ENCODE measurements around the gene ARHGAP31.
"Not testable (repeated sequence)": the region's sequence is repeated elsewhere in the genome, so short reads cannot be mapped to it uniquely, and the experiment has no call there.

The ARHGAP31 gene

GRCh38 chr3:119350114-119350513 is 55.9 kb downstream of the ARHGAP31 start:
- Histone ChIP-seq H3K56ac (ENCODE audit: low read length) (peak overlapping the region; percentile 40), H3K79me2 (ENCODE audit: control insufficient read depth, insufficient read depth, low read length) (peaks cover 2% of the 10 kb centered on the region), H2AK5ac (ENCODE audit: low read length) (no peak overlapping the region), H2BK120ac (ENCODE audit: low read depth, low read length) (peak overlapping the region; percentile 94), H3K4ac (ENCODE audit: low read depth, low read length) (no peak overlapping the region), H3K4me1 (ENCODE audit: control insufficient read depth, low read depth, low read length) (peaks cover 33% of the 10 kb centered on the region), H2BK5ac (ENCODE audit: low read length) (peak overlapping the region; percentile 88), H4K8ac (ENCODE audit: low read depth, low read length) (no peak overlapping the region), H3K4me2 (ENCODE audit: low read length) (no peak overlapping the region), H3K79me1 (ENCODE audit: low read length) (peaks cover 9% of the 10 kb centered on the region), H3K9ac (ENCODE audit: low read length) (no peak overlapping the region), H3K36me3 (ENCODE audit: control insufficient read depth, insufficient read depth, low read length) (no peaks in the 10 kb centered on the region), H3K4me3 (ENCODE audit: low read length) (no peak overlapping the region), H2BK15ac (replicated peaks; ENCODE audit: low read depth) (no peak overlapping the region), H3K18ac (ENCODE audit: low read length) (peak overlapping the region; percentile 88), H3K27me3 (ENCODE audit: insufficient read depth, low read length, poor library complexity) (no peaks in the 10 kb centered on the region), H3K27ac (ENCODE audit: low read depth, low read length) (peak overlapping the region; percentile 97), H4K5ac (ENCODE audit: low read length) (no peak overlapping the region), H3K23ac (ENCODE audit: low read length) (no peak overlapping the region)
- no CpG with 5 or more reads among the region's 10 CpGs for WGBS (ENCODE audit: extremely low coverage, insufficient coverage, low lambda C conversion rate)
- DNase-seq, result peak; percentile 91

GRCh38 chr3:119351581-119351980 is 57.4 kb downstream of the ARHGAP31 start:
- DNase-seq, result no peak
- WGBS (ENCODE audit: extremely low coverage, insufficient coverage, low lambda C conversion rate), result no CpG with 5 or more reads among the region's 3 CpGs
- no peak overlapping the region for H4K8ac ChIP-seq (ENCODE audit: low read depth, low read length)
- peak overlapping the region; percentile 81 for H3K4ac ChIP-seq (ENCODE audit: low read depth, low read length)
- no peak overlapping the region for H2BK120ac ChIP-seq (ENCODE audit: low read depth, low read length)
- H3K79me1 ChIP-seq (ENCODE audit: low read length), result peaks cover 7% of the 10 kb centered on the region
- H2BK15ac ChIP-seq (replicated peaks; ENCODE audit: low read depth), result peak overlapping the region; percentile 76
- no peak overlapping the region for H2BK5ac ChIP-seq (ENCODE audit: low read length)
- no peak overlapping the region for H2AK5ac ChIP-seq (ENCODE audit: low read length)
- H3K79me2 ChIP-seq (ENCODE audit: control insufficient read depth, insufficient read depth, low read length), result peaks cover 2% of the 10 kb centered on the region
- H3K23ac ChIP-seq (ENCODE audit: low read length), result no peak overlapping the region
- no peak overlapping the region for H3K27ac ChIP-seq (ENCODE audit: low read depth, low read length)
- H3K4me2 ChIP-seq (ENCODE audit: low read length), result no peak overlapping the region
- no peaks in the 10 kb centered on the region for H3K36me3 ChIP-seq (ENCODE audit: control insufficient read depth, insufficient read depth, low read length)
- no peak overlapping the region for H4K5ac ChIP-seq (ENCODE audit: low read length)
- no peak overlapping the region for H3K9ac ChIP-seq (ENCODE audit: low read length)
- no peak overlapping the region for H3K4me3 ChIP-seq (ENCODE audit: low read length)
- H3K27me3 ChIP-seq (ENCODE audit: insufficient read depth, low read length, poor library complexity), result no peaks in the 10 kb centered on the region
- H3K4me1 ChIP-seq (ENCODE audit: control insufficient read depth, low read depth, low read length), result peaks cover 27% of the 10 kb centered on the region
- peak overlapping the region; percentile 24 for H3K18ac ChIP-seq (ENCODE audit: low read length)
- H3K56ac ChIP-seq (ENCODE audit: low read length), result peak overlapping the region; percentile 6

GRCh38 chr3:119352034-119352609 is 57.9 kb downstream of the ARHGAP31 start:
- H3K27ac ChIP-seq (ENCODE audit: low read depth, low read length), result peak overlapping the region; percentile 43
- WGBS (ENCODE audit: extremely low coverage, insufficient coverage, low lambda C conversion rate), result no CpG with 5 or more reads among the region's 4 CpGs

GRCh38 chr3:119352863-119353527 is 58.8 kb downstream of the ARHGAP31 start:
- DNase-seq, result peak; percentile 67
- no peak overlapping the region for H3K18ac ChIP-seq (ENCODE audit: low read length)
- no peak overlapping the region for H3K56ac ChIP-seq (ENCODE audit: low read length)
- no peak overlapping the region for H3K9ac ChIP-seq (ENCODE audit: low read length)
- H3K23ac ChIP-seq (ENCODE audit: low read length), result no peak overlapping the region
- no peak overlapping the region for H3K27ac ChIP-seq (ENCODE audit: low read depth, low read length)
- no peak overlapping the region for H3K4ac ChIP-seq (ENCODE audit: low read depth, low read length)
- peak overlapping the region; percentile 67 for H2BK15ac ChIP-seq (replicated peaks; ENCODE audit: low read depth)
- no peaks in the 10 kb centered on the region for H3K27me3 ChIP-seq (ENCODE audit: insufficient read depth, low read length, poor library complexity)
- peaks cover 30% of the 10 kb centered on the region for H3K4me1 ChIP-seq (ENCODE audit: control insufficient read depth, low read depth, low read length)
- H2BK120ac ChIP-seq (ENCODE audit: low read depth, low read length), result no peak overlapping the region
- peaks cover 5% of the 10 kb centered on the region for H3K79me1 ChIP-seq (ENCODE audit: low read length)
- H2BK5ac ChIP-seq (ENCODE audit: low read length), result no peak overlapping the region
- no peak overlapping the region for H4K8ac ChIP-seq (ENCODE audit: low read depth, low read length)
- no peaks in the 10 kb centered on the region for H3K36me3 ChIP-seq (ENCODE audit: control insufficient read depth, insufficient read depth, low read length)
- H4K5ac ChIP-seq (ENCODE audit: low read length), result no peak overlapping the region
- no peak overlapping the region for H2AK5ac ChIP-seq (ENCODE audit: low read length)
- no CpG with 5 or more reads among the region's 6 CpGs for WGBS (ENCODE audit: extremely low coverage, insufficient coverage, low lambda C conversion rate)
- H3K4me3 ChIP-seq (ENCODE audit: low read length), result no peak overlapping the region
- no peak overlapping the region for H3K4me2 ChIP-seq (ENCODE audit: low read length)
- H3K79me2 ChIP-seq (ENCODE audit: control insufficient read depth, insufficient read depth, low read length), result peaks cover 2% of the 10 kb centered on the region

More at GRCh38 chr3:119352034-119352609, 57.9 kb downstream of the ARHGAP31 start:
- Histone ChIP-seq H3K4me3 (ENCODE audit: low read length) (no peak overlapping the region), H3K36me3 (ENCODE audit: control insufficient read depth, insufficient read depth, low read length) (no peaks in the 10 kb centered on the region), H3K27me3 (ENCODE audit: insufficient read depth, low read length, poor library complexity) (no peaks in the 10 kb centered on the region), H2BK120ac (ENCODE audit: low read depth, low read length) (no peak overlapping the region), H4K8ac (ENCODE audit: low read depth, low read length) (no peak overlapping the region), H3K56ac (ENCODE audit: low read length) (peak overlapping the region; percentile 6), H3K79me2 (ENCODE audit: control insufficient read depth, insufficient read depth, low read length) (peaks cover 2% of the 10 kb centered on the region), H3K9ac (ENCODE audit: low read length) (no peak overlapping the region), H3K4me2 (ENCODE audit: low read length) (no peak overlapping the region), H3K23ac (ENCODE audit: low read length) (no peak overlapping the region), H2AK5ac (ENCODE audit: low read length) (peak overlapping the region; percentile 7), H3K4ac (ENCODE audit: low read depth, low read length) (peak overlapping the region; percentile 42), H3K4me1 (ENCODE audit: control insufficient read depth, low read depth, low read length) (peaks cover 31% of the 10 kb centered on the region), H2BK15ac (replicated peaks; ENCODE audit: low read depth) (peak overlapping the region; percentile 76), H4K5ac (ENCODE audit: low read length) (no peak overlapping the region), H3K79me1 (ENCODE audit: low read length) (peaks cover 5% of the 10 kb centered on the region), H2BK5ac (ENCODE audit: low read length) (peak overlapping the region; percentile 23), H3K18ac (ENCODE audit: low read length) (peak overlapping the region; percentile 73)
- peak; percentile 42 for DNase-seq

GRCh38 chr3:119355608-119356007 is 61.4 kb downstream of the ARHGAP31 start:
- not testable (repeated sequence) for H4K5ac ChIP-seq (ENCODE audit: low read length); H2BK5ac ChIP-seq (ENCODE audit: low read length); H3K79me2 ChIP-seq (ENCODE audit: control insufficient read depth, insufficient read depth, low read length); DNase-seq; H3K4me3 ChIP-seq (ENCODE audit: low read length); H3K27me3 ChIP-seq (ENCODE audit: insufficient read depth, low read length, poor library complexity); H3K23ac ChIP-seq (ENCODE audit: low read length); H2BK120ac ChIP-seq (ENCODE audit: low read depth, low read length); H3K27ac ChIP-seq (ENCODE audit: low read depth, low read length); H2BK15ac ChIP-seq (replicated peaks; ENCODE audit: low read depth); H3K4ac ChIP-seq (ENCODE audit: low read depth, low read length); H3K4me2 ChIP-seq (ENCODE audit: low read length); H3K56ac ChIP-seq (ENCODE audit: low read length); H3K79me1 ChIP-seq (ENCODE audit: low read length); H3K18ac ChIP-seq (ENCODE audit: low read length); H2AK5ac ChIP-seq (ENCODE audit: low read length); H4K8ac ChIP-seq (ENCODE audit: low read depth, low read length); H3K9ac ChIP-seq (ENCODE audit: low read length); H3K36me3 ChIP-seq (ENCODE audit: control insufficient read depth, insufficient read depth, low read length)
- H3K4me1 ChIP-seq (ENCODE audit: control insufficient read depth, low read depth, low read length), result peaks cover 32% of the 10 kb centered on the region
- no CpG with 5 or more reads among the region's 5 CpGs for WGBS (ENCODE audit: extremely low coverage, insufficient coverage, low lambda C conversion rate)

Data from mesendoderm (in vitro differentiated cells).